IMR-90 (cell line): Measurements from ENCODE around the gene RGPD3. TPM values are rescaled to one million over a fixed set of nuclear protein-coding genes. Genes with fewer than 3 reads are reported as not detected.
"Not testable (repeated sequence)": the region's sequence is repeated elsewhere in the genome, so short reads cannot be mapped to it uniquely, and the experiment has no call there.

Experiments
- ATAC-seq: fragments of 200-7000 bp; cut with Tn5 transposase; 2 replicates; pipeline ENCODE4 v1.9.1; 2020; ENCODE audit warnings: low read depth, mild to moderate bottlenecking, moderate library complexity
- BruUV-seq: library from RNA; stranded (reverse); fragments of 400-500 nt; replicated peaks from 2 replicates; lab custom pipeline; 2021; lab: Mats Ljungman, UMichigan
- CTCF ChIA-PET: fragments of 300-600 bp; formaldehyde crosslinking; extraction: SDS; loops from one replicate; lab custom pipeline; 2021; ENCODE audit warnings: antibody characterized with exemption; lab: Yijun Ruan, JAX
- POLR2A ChIA-PET: fragments of 300-600 bp; sonication (Branson Sonifier 250); formaldehyde crosslinking; loops from one replicate; lab custom pipeline; 2022; ENCODE audit warnings: antibody characterized with exemption; ENCODE audit not compliant: unreplicated experiment; lab: Charles Lee
- DNase-seq: peaks from one replicate; pipeline ENCODE4 v3.0.0; 2013
- H2AFZ ChIP-seq: replicated peaks from 2 replicates; pipeline ENCODE3; 2013; ENCODE audit warnings: low read length, mild to moderate bottlenecking; ENCODE audit not compliant: poor library complexity
- H2AK5ac ChIP-seq: 2 replicates; pipeline ENCODE4 v1.6.1; 2013; ENCODE audit warnings: low read depth, low read length, inconsistent platforms
- H2AK9ac ChIP-seq: replicated peaks from 2 replicates; pipeline ENCODE3; 2013; ENCODE audit warnings: mild to moderate bottlenecking, low read depth, low read length, moderate library complexity; ENCODE audit not compliant: poor library complexity
- H2BK120ac ChIP-seq: 2 replicates; pipeline ENCODE4 v1.6.1; 2013; ENCODE audit warnings: low read depth, low read length, inconsistent platforms
- H2BK15ac ChIP-seq: 3 replicates; pipeline ENCODE4 v1.6.1; 2013; ENCODE audit warnings: low read depth, low read length, inconsistent platforms
- H2BK20ac ChIP-seq: 2 replicates; pipeline ENCODE4 v1.6.1; 2013; ENCODE audit warnings: low read depth, mild to moderate bottlenecking, inconsistent platforms, low read length, moderate library complexity
- H2BK5ac ChIP-seq: 2 replicates; pipeline ENCODE4 v1.6.1; 2013; ENCODE audit warnings: mild to moderate bottlenecking, low read depth, low read length, inconsistent platforms; ENCODE audit not compliant: poor library complexity, severe bottlenecking
- H3K14ac ChIP-seq: replicated peaks from 2 replicates; pipeline ENCODE4 v1.6.1; 2013; ENCODE audit warnings: low read depth, low read length, inconsistent platforms
- H3K18ac ChIP-seq: 2 replicates; pipeline ENCODE4 v1.6.1; 2013; ENCODE audit warnings: low read depth, low read length, control low read depth
- H3K23ac ChIP-seq: 2 replicates; pipeline ENCODE4 v1.6.1; 2013; ENCODE audit warnings: low read depth, low read length, inconsistent platforms
- H3K27ac ChIP-seq: 2 replicates; pipeline ENCODE4 v1.5.1; 2013; ENCODE audit warnings: mild to moderate bottlenecking, control low read depth, low read length; ENCODE audit not compliant: insufficient read depth
- H3K27me3 ChIP-seq: 2 replicates; pipeline ENCODE4 v1.6.1; 2013; ENCODE audit warnings: low read length; ENCODE audit not compliant: control insufficient read depth, insufficient read depth
- H3K36me3 ChIP-seq: 2 replicates; pipeline ENCODE4 v1.6.1; 2013; ENCODE audit warnings: low read length, mixed read lengths; ENCODE audit not compliant: control insufficient read depth, insufficient read depth
- H3K4ac ChIP-seq: 2 replicates; pipeline ENCODE4 v1.6.1; 2013; ENCODE audit warnings: low read depth, low read length, inconsistent platforms
- H3K4me1 ChIP-seq: 2 replicates; pipeline ENCODE4 v1.6.1; 2013; ENCODE audit warnings: low read length, mixed read lengths; ENCODE audit not compliant: control insufficient read depth, insufficient read depth
- H3K4me2 ChIP-seq: 2 replicates; pipeline ENCODE4 v1.6.1; 2013; ENCODE audit warnings: low read depth, mild to moderate bottlenecking, control low read depth, low read length, moderate library complexity
- H3K4me3 ChIP-seq: 2 replicates; pipeline ENCODE4 v1.5.1; 2013; ENCODE audit warnings: low read depth, mild to moderate bottlenecking, control low read depth, low read length, moderate library complexity; ENCODE audit not compliant: insufficient read depth
- H3K56ac ChIP-seq: 2 replicates; pipeline ENCODE4 v1.6.1; 2013; ENCODE audit warnings: low read length, inconsistent platforms; ENCODE audit not compliant: insufficient read depth; ENCODE audit errors: extremely low read depth
- H3K79me1 ChIP-seq, 2 experiments: 2 replicates each; pipeline ENCODE4 v1.6.1; 2013; ENCODE audit warnings: low read length in 2 of 2, inconsistent platforms in 1 of 2, low read depth in 1 of 2
- H3K9ac ChIP-seq: 2 replicates; pipeline ENCODE4 v1.6.1; 2013; ENCODE audit warnings: low read depth, low read length, control low read depth
- H3K9me1 ChIP-seq: 2 replicates; pipeline ENCODE4 v1.6.1; 2013; ENCODE audit warnings: low read length, inconsistent platforms; ENCODE audit not compliant: insufficient read depth
- H3K9me3 ChIP-seq: 2 replicates; pipeline ENCODE4 v1.6.1; 2013; ENCODE audit warnings: low read length; ENCODE audit not compliant: control insufficient read depth, insufficient read depth
- H4K20me1 ChIP-seq: 2 replicates; pipeline ENCODE4 v1.6.1; 2013; ENCODE audit warnings: low read length, inconsistent platforms; ENCODE audit not compliant: insufficient read depth
- H4K5ac ChIP-seq: 2 replicates; pipeline ENCODE4 v1.6.1; 2013; ENCODE audit warnings: mild to moderate bottlenecking, low read depth, low read length, control low read depth
- H4K8ac ChIP-seq, 2 experiments: 2 replicates each; pipeline ENCODE4 v1.6.1; 2013; ENCODE audit warnings: low read depth in 2 of 2, low read length in 2 of 2, control low read depth in 1 of 2, inconsistent platforms in 1 of 2
- H4K91ac ChIP-seq: 2 replicates; pipeline ENCODE4 v1.6.1; 2013; ENCODE audit warnings: low read depth, low read length, inconsistent platforms; ENCODE audit not compliant: insufficient read depth
- WGBS, 2 experiments: methylation state at CpG; one replicate each; pipeline versions ENCODE4 v1.1.5 to v1.1.7; 2013; ENCODE audit warnings: missing lambda C conversion rate in 2 of 2; ENCODE audit not compliant: insufficient read length in 1 of 2; ENCODE audit errors: extremely low coverage in 2 of 2; 5-methylcytosine and 5-hydroxymethylcytosine counted together
- dilution Hi-C: fragments of 300-500 bp; cut with HindIII; formaldehyde crosslinking; loops from one replicate; pipeline ENCODE4 v1.14.3; 2018; ENCODE audit warnings: low sequenced_read_pairs; ENCODE audit not compliant: unreplicated experiment
- in situ Hi-C: fragments of 300-500 bp; cut with MboI; formaldehyde crosslinking; loops from 3 replicates; pipeline ENCODE4 v1.14.3; 2019; ENCODE audit warnings: low sequenced_read_pairs, inconsistent platforms, mixed read lengths
- intact Hi-C: fragments of 100-400 bp; cut with micrococcal nuclease; formaldehyde crosslinking; loops from 2 replicates; pipeline ENCODE4 v1.10.0; 2022
- polyA plus RNA-seq, 3 experiments: library from polyadenylated mRNA; depleted of rRNA; stranded (reverse); fragments of >200 nt; gene quantifications; 2 replicates each; pipeline ENCODE4 v1.2.3, GENCODE V29; 2012; ENCODE audit warnings: low replicate concordance in 1 of 3
- total RNA-seq: library from RNA; depleted of rRNA; stranded (reverse); fragments of >200 nt; gene quantifications from 2 replicates; pipeline ENCODE4 v1.2.3, GENCODE V29; 2012

Gene RGPD3
- total and polyA plus RNA-seq, 2 of the 4 experiments (the other 2 are of a cell fraction): 0.07 to 0.18 TPM

- H3K9ac ChIP-seq, H2BK120ac ChIP-seq, H2BK20ac ChIP-seq, H3K23ac ChIP-seq, H4K8ac ChIP-seq, H3K4me3 ChIP-seq, intact Hi-C loops, CTCF ChIA-PET, ATAC-seq, H2AK5ac ChIP-seq, H3K14ac ChIP-seq, H3K56ac ChIP-seq, H3K36me3 ChIP-seq, H2AK9ac ChIP-seq, POLR2A ChIA-PET, H3K9me3 ChIP-seq, H3K27me3 ChIP-seq, H3K4me1 ChIP-seq, BruUV-seq, H3K79me1 ChIP-seq, H4K20me1 ChIP-seq, H4K5ac ChIP-seq, H2AFZ ChIP-seq, in situ Hi-C loops, H2BK5ac ChIP-seq, H3K4ac ChIP-seq, H2BK15ac ChIP-seq, H4K91ac ChIP-seq, DNase-seq, H3K4me2 ChIP-seq, H3K9me1 ChIP-seq, H3K18ac ChIP-seq, H3K27ac ChIP-seq, dilution Hi-C loops: not testable (repeated sequence)
- no CpG with 5 or more reads among the region's 6 CpGs for WGBS, 2 experiments
These were observed 41.2 kb upstream of the RGPD3 start for GRCh38 chr2:106509374-106509770.

- H4K91ac ChIP-seq, DNase-seq, H2BK5ac ChIP-seq, POLR2A ChIA-PET, H3K9me3 ChIP-seq, H3K9ac ChIP-seq, H3K4me2 ChIP-seq, H3K4me1 ChIP-seq, H3K36me3 ChIP-seq, ATAC-seq, intact Hi-C loops, H3K23ac ChIP-seq, H2AK9ac ChIP-seq, BruUV-seq, CTCF ChIA-PET, H4K5ac ChIP-seq, H2BK15ac ChIP-seq, H2AK5ac ChIP-seq, H4K20me1 ChIP-seq, H2AFZ ChIP-seq, H4K8ac ChIP-seq, H3K56ac ChIP-seq, H3K27ac ChIP-seq, H3K27me3 ChIP-seq, H3K79me1 ChIP-seq, H2BK20ac ChIP-seq, H3K9me1 ChIP-seq, H2BK120ac ChIP-seq, dilution Hi-C loops, H3K18ac ChIP-seq, H3K4me3 ChIP-seq, H3K14ac ChIP-seq, in situ Hi-C loops, H3K4ac ChIP-seq: not testable (repeated sequence)
- WGBS, 2 experiments: no CpG with 5 or more reads among the region's 11 CpGs
These were observed 40.6 kb upstream of the RGPD3 start for GRCh38 chr2:106508660-106509373.
